Sigmoid colon (tissue), 4 donors: ENCODE measurements around the gene NYNRIN.

ENCODE experiments used
- CTCF ChIP-seq, 4 experiments: fragments of 450-650 bp in 3 of 4; fragments of 200-600 bp in 1 of 4; IDR thresholded peaks; one replicate each; pipeline ENCODE4 v1.5.1; 2016 to 2019; ENCODE audit warnings: antibody characterized with exemption in 4 of 4, mild to moderate bottlenecking in 3 of 4, moderate library complexity in 2 of 4
- EP300 ChIP-seq, 4 donors: sonication (generic); formaldehyde crosslinking; IDR thresholded peaks; one replicate each; pipeline ENCODE4 v1.6.1; 2017; ENCODE audit warnings: antibody characterized with exemption in 4 of 4
- POLR2A ChIP-seq, 2 donors: fragments of 450-650 bp; IDR thresholded peaks; one replicate each; pipeline ENCODE4 v1.6.1; 2016; ENCODE audit warnings: antibody characterized with exemption in 2 of 2, mild to moderate bottlenecking in 2 of 2, moderate library complexity in 2 of 2

- no peak for TF ChIP-seq CTCF (IDR thresholded peaks at IDR 0.05)
- TF ChIP-seq EP300 (IDR thresholded peaks at IDR 0.05): no peak
- no peak for TF ChIP-seq POLR2A (IDR thresholded peaks at IDR 0.05)
Measured at GRCh38 chr14:24441904-24442239, 43.1 kb downstream of the NYNRIN start.
